ENCODE results near the gene CEP152. TPM values are rescaled to one million over a fixed set of nuclear protein-coding genes. Genes with fewer than 3 reads are reported as not detected.
A peak's percentile ranks its signal among the peaks of the same experiment; 100 is the strongest.

The CEP152 gene
- total and polyA plus RNA-seq, 4 donors: 3.6 to 6.6 (median 5.2) TPM

DNA sequence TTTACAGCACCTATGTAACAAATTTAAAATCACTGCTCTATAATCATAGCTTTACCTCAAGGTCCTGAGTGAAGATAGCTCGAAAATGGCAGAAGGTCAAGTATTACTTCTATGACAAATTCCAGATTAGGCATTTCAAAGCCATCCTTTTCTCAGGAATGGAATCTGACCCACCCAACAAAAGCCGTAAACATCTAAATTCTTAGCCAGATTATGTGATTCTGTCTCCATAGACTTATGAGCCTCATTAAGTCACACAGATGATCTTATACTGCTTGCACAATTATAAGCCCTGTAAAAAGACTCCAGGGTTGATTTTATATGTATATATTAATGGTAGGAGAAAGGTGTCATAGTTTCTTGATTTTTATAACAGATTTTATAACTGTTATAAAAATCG is 56.9 kb downstream of the CEP152 start:
- Histone ChIP-seq H3K4me3 (ENCODE audit: low read depth, low read length) (no peak overlapping the region), H3K4me1 (ENCODE audit: control insufficient read depth, insufficient read depth, low read length) (no peaks in the 10 kb centered on the region), H3K9me3 (ENCODE audit: control insufficient read depth, insufficient read depth, low read length) (no peaks in the 10 kb centered on the region), H3K27me3 (ENCODE audit: control insufficient read depth, insufficient read depth, low read length) (no peaks in the 10 kb centered on the region), H3K27ac (ENCODE audit: low read depth, low read length) (no peak overlapping the region), H3K36me3 (ENCODE audit: control insufficient read depth, insufficient read depth, low read length) (peaks cover 2% of the 10 kb centered on the region)
- DNase-seq (ENCODE audit: low read depth in 4 of 6, low spot score in 6 of 6): no peak
- WGBS (ENCODE audit: insufficient coverage): 100% methylated on average over 1 of the region's 3 CpGs

DNA sequence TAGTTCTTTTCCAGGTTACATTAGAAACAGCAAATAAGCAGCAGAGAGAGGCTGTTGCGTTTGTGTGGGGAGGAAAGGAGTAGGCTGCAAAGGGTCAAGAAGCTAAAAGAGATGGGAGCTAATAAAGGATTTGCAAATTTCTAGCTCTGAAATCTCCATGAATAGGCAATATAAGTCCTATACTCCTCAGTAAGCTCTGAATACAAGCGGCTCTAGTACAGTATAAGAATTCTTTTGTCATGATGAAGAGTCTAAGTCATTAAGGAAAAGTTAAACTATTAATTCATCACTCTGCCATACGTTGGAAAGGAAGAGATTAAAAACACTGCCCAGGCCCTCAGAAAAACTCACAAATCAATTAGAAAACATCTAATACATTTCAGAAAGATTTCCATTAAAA is 59.3 kb downstream of the CEP152 start:
- DNase-seq (ENCODE audit: low read depth in 4 of 6, low spot score in 6 of 6): no peak
- Histone ChIP-seq H3K36me3 (ENCODE audit: control insufficient read depth, insufficient read depth, low read length) (peaks cover 2% of the 10 kb centered on the region), H3K4me1 (ENCODE audit: control insufficient read depth, insufficient read depth, low read length) (no peaks in the 10 kb centered on the region), H3K27me3 (ENCODE audit: control insufficient read depth, insufficient read depth, low read length) (no peaks in the 10 kb centered on the region), H3K27ac (ENCODE audit: low read depth, low read length) (no peak overlapping the region), H3K4me3 (ENCODE audit: low read depth, low read length) (no peak overlapping the region), H3K9me3 (ENCODE audit: control insufficient read depth, insufficient read depth, low read length) (no peaks in the 10 kb centered on the region)
- WGBS (ENCODE audit: insufficient coverage): no CpG with 5 or more reads among the region's 3 CpGs

GRCh38 chr15:48748535-48748934 is 62.3 kb downstream of the CEP152 start:
- no CpG with 5 or more reads among the region's 1 CpG for WGBS (ENCODE audit: insufficient coverage)
- no peaks in the 10 kb centered on the region for H3K4me1 ChIP-seq (ENCODE audit: control insufficient read depth, insufficient read depth, low read length)
- peaks cover 2% of the 10 kb centered on the region for H3K36me3 ChIP-seq (ENCODE audit: control insufficient read depth, insufficient read depth, low read length)
- H3K4me3 ChIP-seq (ENCODE audit: low read depth, low read length): no peak overlapping the region
- H3K27ac ChIP-seq (ENCODE audit: low read depth, low read length): no peak overlapping the region
- no peaks in the 10 kb centered on the region for H3K9me3 ChIP-seq (ENCODE audit: control insufficient read depth, insufficient read depth, low read length)
- H3K27me3 ChIP-seq (ENCODE audit: control insufficient read depth, insufficient read depth, low read length): no peaks in the 10 kb centered on the region
- no peak for DNase-seq (ENCODE audit: low read depth in 4 of 6, low spot score in 6 of 6)

DNA sequence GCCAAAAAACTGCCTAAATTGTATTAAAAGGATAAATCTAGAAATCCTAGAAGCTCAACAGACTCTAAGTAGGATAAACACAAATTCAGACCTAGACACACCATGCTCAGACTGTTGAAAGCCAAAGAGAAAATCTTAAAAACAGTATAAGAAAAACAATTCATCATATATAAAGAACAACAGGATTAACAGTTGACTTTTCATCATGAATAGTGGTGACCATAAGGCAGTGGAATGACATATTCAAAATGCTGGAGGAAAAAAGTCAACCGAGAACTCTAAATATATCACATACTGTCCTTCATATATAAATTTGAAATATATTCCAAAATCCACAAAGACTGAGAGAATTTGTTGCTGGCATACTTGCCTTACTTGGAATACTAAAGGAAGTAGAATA is 77.3 kb downstream of the CEP152 start:
- Histone ChIP-seq H3K36me3 (ENCODE audit: control insufficient read depth, insufficient read depth, low read length) (no peaks in the 10 kb centered on the region), H3K4me1 (ENCODE audit: control insufficient read depth, insufficient read depth, low read length) (no peaks in the 10 kb centered on the region), H3K27ac (ENCODE audit: low read depth, low read length) (no peak overlapping the region), H3K9me3 (ENCODE audit: control insufficient read depth, insufficient read depth, low read length) (no peaks in the 10 kb centered on the region), H3K4me3 (ENCODE audit: low read depth, low read length) (no peak overlapping the region), H3K27me3 (ENCODE audit: control insufficient read depth, insufficient read depth, low read length) (no peaks in the 10 kb centered on the region)
- no CpG with 5 or more reads among the region's 1 CpG for WGBS (ENCODE audit: insufficient coverage)
- DNase-seq (ENCODE audit: low read depth in 4 of 6, low spot score in 6 of 6): no peak

DNA sequence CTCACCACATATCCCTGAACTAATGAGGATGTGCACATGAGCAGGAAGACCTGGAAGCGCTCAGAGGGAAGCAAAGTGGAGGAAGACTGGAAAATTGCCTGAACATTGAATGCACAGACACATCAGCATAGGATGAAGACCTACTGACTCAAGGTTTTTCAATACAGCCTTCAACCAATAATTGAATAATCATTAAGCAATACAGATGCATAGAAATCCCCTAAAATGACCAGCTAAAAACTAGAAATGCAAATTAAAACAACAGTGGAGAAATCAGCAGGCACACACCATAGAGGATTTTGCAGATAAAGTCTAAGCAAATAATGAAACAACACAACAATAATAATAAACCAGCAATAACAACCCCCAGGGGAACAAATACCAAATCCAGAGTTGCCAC is 80.4 kb downstream of the CEP152 start:
- WGBS (ENCODE audit: insufficient coverage): 100% methylated on average over 1 of the region's 1 CpG
- no peak overlapping the region for H3K27ac ChIP-seq (ENCODE audit: low read depth, low read length)
- H3K27me3 ChIP-seq (ENCODE audit: control insufficient read depth, insufficient read depth, low read length): no peaks in the 10 kb centered on the region
- no peaks in the 10 kb centered on the region for H3K9me3 ChIP-seq (ENCODE audit: control insufficient read depth, insufficient read depth, low read length)
- H3K4me1 ChIP-seq (ENCODE audit: control insufficient read depth, insufficient read depth, low read length): no peaks in the 10 kb centered on the region
- H3K4me3 ChIP-seq (ENCODE audit: low read depth, low read length): no peak overlapping the region
- H3K36me3 ChIP-seq (ENCODE audit: control insufficient read depth, insufficient read depth, low read length): no peaks in the 10 kb centered on the region
- DNase-seq (ENCODE audit: low read depth in 4 of 6, low spot score in 6 of 6): no peak

DNA sequence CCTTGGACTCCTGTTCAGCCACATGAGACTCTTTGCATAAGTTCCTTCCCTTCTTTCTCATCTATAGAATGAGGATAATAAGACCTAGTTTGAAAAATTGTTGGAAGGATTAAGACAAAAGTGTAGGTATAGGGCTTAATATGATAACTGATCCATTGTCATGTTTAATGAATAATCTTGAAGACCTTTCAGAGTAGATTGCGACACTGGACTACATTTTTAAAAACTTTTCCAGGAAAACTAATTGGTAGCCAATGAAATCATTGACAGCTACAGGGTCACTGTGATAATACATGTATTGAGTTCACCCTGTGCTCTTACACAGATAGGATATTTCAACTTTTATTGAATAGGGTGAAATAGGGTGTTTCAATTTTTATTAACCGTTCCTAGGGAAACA is 86.9 kb downstream of the CEP152 start:
- DNase-seq (ENCODE audit: low read depth in 4 of 6, low spot score in 6 of 6): no peak
- Histone ChIP-seq H3K27me3 (ENCODE audit: control insufficient read depth, insufficient read depth, low read length) (no peaks in the 10 kb centered on the region), H3K36me3 (ENCODE audit: control insufficient read depth, insufficient read depth, low read length) (no peaks in the 10 kb centered on the region), H3K4me1 (ENCODE audit: control insufficient read depth, insufficient read depth, low read length) (no peaks in the 10 kb centered on the region), H3K4me3 (ENCODE audit: low read depth, low read length) (no peak overlapping the region), H3K27ac (ENCODE audit: low read depth, low read length) (no peak overlapping the region), H3K9me3 (ENCODE audit: control insufficient read depth, insufficient read depth, low read length) (no peaks in the 10 kb centered on the region)
- no CpG with 5 or more reads among the region's 2 CpGs for WGBS (ENCODE audit: insufficient coverage)

DNA sequence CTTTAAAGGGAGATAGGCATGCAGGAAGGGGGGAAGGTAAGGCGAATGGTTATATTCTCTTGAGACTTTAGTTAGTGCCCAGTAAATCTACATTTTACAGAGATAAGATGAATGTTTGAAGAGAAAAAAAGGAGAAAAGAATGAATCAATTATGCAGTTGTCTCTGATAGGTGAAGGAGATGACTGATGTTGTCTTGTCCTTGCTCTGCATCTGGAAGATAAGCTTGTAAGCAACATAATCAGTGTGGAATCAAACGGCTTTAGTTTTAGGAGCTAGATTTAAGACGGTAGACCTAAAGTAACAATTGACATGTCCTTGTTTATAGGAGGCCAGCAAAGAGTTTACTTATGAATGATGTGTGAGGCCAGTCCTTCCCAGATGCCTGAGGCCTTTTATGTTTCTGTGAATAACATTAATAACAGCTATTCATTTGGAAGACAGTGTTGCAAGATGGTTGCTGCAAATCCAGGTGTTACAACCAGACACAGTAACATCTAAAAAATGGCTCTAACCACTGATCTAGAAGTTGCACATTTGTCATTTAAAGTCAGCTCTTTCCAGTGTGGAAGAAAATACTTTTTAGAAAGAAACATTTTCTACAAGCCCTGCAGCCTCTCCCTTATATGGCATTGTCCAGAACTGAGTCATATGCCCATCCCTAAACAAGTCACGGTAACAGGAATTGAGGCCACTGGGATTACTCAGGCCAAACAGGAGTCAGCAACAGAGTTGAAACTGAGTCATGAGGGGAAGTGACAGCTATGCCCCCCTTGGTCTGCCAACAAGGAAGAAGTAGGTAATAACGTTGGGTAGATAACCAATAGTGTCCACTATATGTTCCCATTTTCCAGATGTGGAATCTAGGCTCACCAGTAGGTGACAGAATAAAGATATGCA is 87.9 kb downstream of the CEP152 start:
- no peak for DNase-seq (ENCODE audit: low read depth in 4 of 6, low spot score in 6 of 6)
- H3K27ac ChIP-seq (ENCODE audit: low read depth, low read length): no peak overlapping the region
- no peaks in the 10 kb centered on the region for H3K4me1 ChIP-seq (ENCODE audit: control insufficient read depth, insufficient read depth, low read length)
- WGBS (ENCODE audit: insufficient coverage): 80% methylated on average over 3 of the region's 5 CpGs
- no peak overlapping the region for H3K4me3 ChIP-seq (ENCODE audit: low read depth, low read length)
- no peaks in the 10 kb centered on the region for H3K9me3 ChIP-seq (ENCODE audit: control insufficient read depth, insufficient read depth, low read length)
- no peaks in the 10 kb centered on the region for H3K36me3 ChIP-seq (ENCODE audit: control insufficient read depth, insufficient read depth, low read length)
- no peaks in the 10 kb centered on the region for H3K27me3 ChIP-seq (ENCODE audit: control insufficient read depth, insufficient read depth, low read length)

DNA sequence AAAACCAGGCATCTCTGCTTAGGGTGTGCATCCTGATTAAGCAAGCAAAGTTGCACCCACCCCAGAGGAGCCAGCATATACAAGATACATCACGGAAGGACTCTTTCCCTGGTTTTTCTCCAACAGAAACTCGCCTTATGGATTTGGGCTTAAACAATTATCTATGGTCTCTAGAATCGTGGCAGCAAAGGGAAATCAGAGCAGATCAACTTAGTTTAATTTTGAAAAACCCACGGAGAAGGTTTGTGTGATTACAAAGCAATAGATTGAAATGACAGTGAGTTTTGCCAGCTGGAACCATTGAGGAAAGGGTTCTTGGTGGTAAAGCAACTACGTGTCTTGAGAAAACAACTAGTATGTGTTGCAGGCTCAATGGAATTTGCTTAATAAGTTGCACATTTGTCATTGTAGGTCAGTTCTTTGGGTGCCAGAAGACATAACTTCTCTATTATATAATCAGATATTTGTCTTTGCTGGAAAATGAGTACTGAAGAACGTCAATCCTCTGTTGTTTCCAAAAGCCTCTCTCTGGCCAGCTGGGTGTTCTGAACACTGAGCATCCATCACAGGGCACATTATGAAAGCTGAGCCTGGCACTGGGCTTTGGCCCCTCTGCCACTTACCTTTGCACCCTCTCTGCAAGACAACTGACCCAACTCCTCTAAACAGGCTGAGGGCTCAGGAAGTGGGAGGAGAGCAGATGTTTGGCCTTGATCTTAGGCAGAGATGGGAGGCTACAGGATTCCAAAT is 89.6 kb downstream of the CEP152 start:
- Histone ChIP-seq H3K4me3 (ENCODE audit: low read depth, low read length) (no peak overlapping the region), H3K36me3 (ENCODE audit: control insufficient read depth, insufficient read depth, low read length) (no peaks in the 10 kb centered on the region), H3K27me3 (ENCODE audit: control insufficient read depth, insufficient read depth, low read length) (no peaks in the 10 kb centered on the region), H3K4me1 (ENCODE audit: control insufficient read depth, insufficient read depth, low read length) (no peaks in the 10 kb centered on the region), H3K27ac (ENCODE audit: low read depth, low read length) (no peak overlapping the region), H3K9me3 (ENCODE audit: control insufficient read depth, insufficient read depth, low read length) (peaks cover 1% of the 10 kb centered on the region)
- WGBS (ENCODE audit: insufficient coverage): 91% methylated on average over 5 of the region's 6 CpGs
- DNase-seq (ENCODE audit: low read depth in 4 of 6, low spot score in 6 of 6): peak in 1 of 6 donors; percentile 2

DNA sequence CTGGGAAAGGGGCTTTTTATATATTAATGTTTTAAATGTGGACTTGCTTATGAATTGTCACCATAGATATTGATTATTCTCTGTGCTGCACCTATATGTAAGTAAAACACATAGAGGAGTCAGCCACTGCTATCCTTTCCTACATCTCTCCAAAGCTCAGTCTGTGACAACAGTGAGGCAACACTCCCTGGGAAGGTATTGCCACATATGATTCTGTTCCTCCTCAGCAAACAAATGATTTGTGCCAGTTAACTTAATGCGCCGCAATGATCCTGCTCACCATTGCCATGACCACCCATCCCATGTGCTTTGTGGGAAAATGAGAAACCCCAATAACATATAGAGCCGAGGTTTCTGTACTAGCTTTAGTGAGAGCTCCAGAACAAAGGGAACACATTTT is 90.2 kb downstream of the CEP152 start:
- Histone ChIP-seq H3K27me3 (ENCODE audit: control insufficient read depth, insufficient read depth, low read length) (no peaks in the 10 kb centered on the region), H3K4me1 (ENCODE audit: control insufficient read depth, insufficient read depth, low read length) (no peaks in the 10 kb centered on the region), H3K4me3 (ENCODE audit: low read depth, low read length) (no peak overlapping the region), H3K27ac (ENCODE audit: low read depth, low read length) (no peak overlapping the region), H3K36me3 (ENCODE audit: control insufficient read depth, insufficient read depth, low read length) (no peaks in the 10 kb centered on the region), H3K9me3 (ENCODE audit: control insufficient read depth, insufficient read depth, low read length) (peaks cover 5% of the 10 kb centered on the region)
- no CpG with 5 or more reads among the region's 3 CpGs for WGBS (ENCODE audit: insufficient coverage)
- DNase-seq (ENCODE audit: low read depth in 4 of 6, low spot score in 6 of 6): no peak

DNA sequence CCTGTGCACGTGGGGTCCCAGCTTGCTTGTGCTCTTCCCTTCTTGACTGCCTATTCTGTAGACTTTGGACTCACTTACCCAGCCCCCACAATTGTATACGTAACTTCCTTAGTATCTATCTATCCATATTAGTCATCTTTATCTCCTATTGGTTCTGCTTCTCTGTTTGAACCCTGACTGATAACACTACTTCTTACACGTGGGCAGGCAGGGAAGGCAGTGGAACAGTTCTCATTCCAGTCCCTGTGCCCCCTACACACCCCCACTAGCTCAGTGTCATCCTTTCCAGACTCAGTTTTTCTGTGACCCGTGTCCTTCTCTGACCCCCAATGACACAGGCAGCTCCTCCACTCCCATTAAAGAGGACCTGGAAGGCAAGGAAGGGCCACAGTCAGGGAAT is 91.2 kb downstream of the CEP152 start:
- Histone ChIP-seq H3K4me1 (ENCODE audit: control insufficient read depth, insufficient read depth, low read length) (no peaks in the 10 kb centered on the region), H3K27ac (ENCODE audit: low read depth, low read length) (no peak overlapping the region), H3K4me3 (ENCODE audit: low read depth, low read length) (no peak overlapping the region), H3K36me3 (ENCODE audit: control insufficient read depth, insufficient read depth, low read length) (no peaks in the 10 kb centered on the region), H3K27me3 (ENCODE audit: control insufficient read depth, insufficient read depth, low read length) (no peaks in the 10 kb centered on the region), H3K9me3 (ENCODE audit: control insufficient read depth, insufficient read depth, low read length) (peaks cover 9% of the 10 kb centered on the region)
- WGBS (ENCODE audit: insufficient coverage): 79% methylated on average over 3 of the region's 4 CpGs
- DNase-seq (ENCODE audit: low read depth in 4 of 6, low spot score in 6 of 6): no peak
